22Rv1 (cell line): ENCODE results near the gene CHKB.

Source experiments
- H3K27ac ChIP-seq: fragments of 450-650 bp; 2 replicates; pipeline ENCODE4 v1.5.1; 2017
- CTCF ChIP-seq: fragments of 450-650 bp; IDR thresholded peaks from 2 replicates; pipeline ENCODE4 v1.5.1; 2017; ENCODE audit warnings: mild to moderate bottlenecking
- ZFX ChIP-seq: fragments of 450-650 bp; IDR thresholded peaks from 2 replicates; pipeline ENCODE4 v1.6.1; 2017; ENCODE audit warnings: antibody characterized with exemption, borderline replicate concordance

CHKB gene

GRCh38 chr22:50570861-50571260 is 11.8 kb downstream of the CHKB start:
- TF ChIP-seq ZFX = no peak
- no peak for TF ChIP-seq CTCF
- no peak overlapping the region for H3K27ac ChIP-seq

- H3K27ac ChIP-seq = peak overlapping the region; percentile 72
- no peak for TF ChIP-seq ZFX
- no peak for TF ChIP-seq CTCF
Measured at GRCh38 chr22:50569896-50570535, 12.6 kb downstream of the CHKB start.

GRCh38 chr22:50569041-50569459 is 13.6 kb downstream of the CHKB start:
- TF ChIP-seq ZFX (no peak), CTCF (no peak)
- H3K27ac ChIP-seq = peak overlapping the region; percentile 72

- TF ChIP-seq CTCF (no peak), ZFX (no peak)
- H3K27ac ChIP-seq = peak overlapping the region; percentile 72
Measured at GRCh38 chr22:50568626-50569025, 14.0 kb downstream of the CHKB start.

GRCh38 chr22:50567721-50568252 is 14.9 kb downstream of the CHKB start:
- H3K27ac ChIP-seq = peak overlapping the region; percentile 72
- TF ChIP-seq CTCF (no peak), ZFX (no peak)

- no peak for TF ChIP-seq ZFX
- TF ChIP-seq CTCF = no peak
- no peak overlapping the region for H3K27ac ChIP-seq
Measured at GRCh38 chr22:50564289-50564688, 18.4 kb downstream of the CHKB start.

GRCh38 chr22:50563413-50564160 is 19.1 kb downstream of the CHKB start:
- H3K27ac ChIP-seq = peak overlapping the region; percentile 82
- TF ChIP-seq ZFX = no peak
